Upper lobe of left lung (tissue), 4 donors: Measurements from ENCODE around the gene NAP1L4.

Experiments used
- CTCF ChIP-seq, 6 experiments: fragments of 450-650 bp in 4 of 6; fragments of 200-600 bp in 2 of 6; sonication (generic) in 2 of 6; IDR thresholded peaks; one replicate each; pipeline ENCODE4 v1.5.1; 2016 to 2019; ENCODE audit warnings: antibody characterized with exemption in 6 of 6
- POLR2A ChIP-seq, 4 donors: fragments of 450-650 bp; IDR thresholded peaks; one replicate each; pipeline ENCODE4 v1.5.1; 2016 to 2017; ENCODE audit warnings: antibody characterized with exemption in 4 of 4, mild to moderate bottlenecking in 2 of 4
- POLR2AphosphoS5 ChIP-seq, 2 donors: sonication (generic); formaldehyde crosslinking; IDR thresholded peaks; one replicate each; pipeline ENCODE4 v1.5.1; 2017; ENCODE audit warnings: antibody characterized with exemption in 2 of 2

DNA sequence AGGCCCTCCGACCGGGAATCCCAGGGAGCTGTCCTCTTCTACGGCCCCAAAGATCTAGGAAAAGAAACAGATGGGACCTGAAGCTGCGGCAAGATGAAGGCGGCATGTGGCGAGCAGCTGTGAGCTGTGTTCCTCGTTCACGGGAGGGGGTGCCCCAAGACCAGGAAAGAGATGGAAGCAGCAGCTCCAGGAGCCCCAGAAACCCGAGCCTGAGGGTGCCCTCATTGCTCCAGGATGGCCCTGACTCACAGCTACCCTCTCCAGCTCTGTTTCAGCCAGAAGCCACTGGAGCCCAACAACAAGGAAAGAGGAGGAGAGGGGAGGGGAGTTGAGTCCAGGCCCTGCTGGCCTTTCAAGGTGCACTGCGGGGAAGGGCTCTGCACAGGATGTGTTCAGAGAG lies 23.7 kb upstream of the NAP1L4 start:
- TF ChIP-seq CTCF (IDR thresholded peaks at IDR 0.05) (no peak), POLR2AphosphoS5 (IDR thresholded peaks at IDR 0.05) (no peak), POLR2A (IDR thresholded peaks at IDR 0.05) (no peak)
